HG03135 (cell line): Measurements from ENCODE around the gene NT5DC1.

Source experiments
- ATAC-seq: cut with Tn5 transposase; IDR thresholded peaks from one replicate; pipeline ENCODE4 v1.9.1; 2021; ENCODE audit warnings: mild to moderate bottlenecking, moderate library complexity; ENCODE audit not compliant: unreplicated experiment

NT5DC1 gene

GRCh38 chr6:116180375-116180774 is 79.7 kb downstream of the NT5DC1 start:
- ATAC-seq, result no peak

GRCh38 chr6:116189472-116189871 is 88.8 kb downstream of the NT5DC1 start:
- ATAC-seq, result no peak

GRCh38 chr6:116190550-116190949 is 89.9 kb downstream of the NT5DC1 start:
- ATAC-seq, result no peak

GRCh38 chr6:116191881-116192280 is 91.2 kb downstream of the NT5DC1 start:
- no peak for ATAC-seq

GRCh38 chr6:116192786-116193185 is 92.1 kb downstream of the NT5DC1 start:
- no peak for ATAC-seq

DNA sequence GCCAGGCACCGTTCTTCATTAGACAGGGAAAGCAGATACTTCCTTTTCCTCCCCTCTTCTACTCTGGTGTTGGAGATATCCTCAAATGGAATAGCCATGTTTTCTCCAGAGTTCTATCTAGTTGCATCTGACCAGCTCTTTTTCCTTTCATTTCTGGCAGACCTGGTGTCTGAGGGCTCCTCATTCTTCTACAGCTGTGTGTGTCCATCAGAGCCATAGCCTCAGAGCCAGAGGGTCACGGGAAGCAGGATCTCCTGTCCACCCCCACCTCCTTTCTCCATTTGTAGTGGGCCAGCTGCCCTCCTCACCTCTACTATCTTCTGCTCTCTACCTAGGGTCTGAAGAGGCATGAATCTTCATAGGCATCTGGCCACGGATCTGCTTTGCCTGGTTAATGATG is 96.2 kb downstream of the NT5DC1 start:
- ATAC-seq, result no peak

GRCh38 chr6:116200619-116201249 is 100.1 kb downstream of the NT5DC1 start:
- no peak for ATAC-seq

- no peak for ATAC-seq
Observed at GRCh38 chr6:116201538-116201937, 100.9 kb downstream of the NT5DC1 start.

- no peak for ATAC-seq
Observed at GRCh38 chr6:116205281-116205680, 104.6 kb downstream of the NT5DC1 start.

DNA sequence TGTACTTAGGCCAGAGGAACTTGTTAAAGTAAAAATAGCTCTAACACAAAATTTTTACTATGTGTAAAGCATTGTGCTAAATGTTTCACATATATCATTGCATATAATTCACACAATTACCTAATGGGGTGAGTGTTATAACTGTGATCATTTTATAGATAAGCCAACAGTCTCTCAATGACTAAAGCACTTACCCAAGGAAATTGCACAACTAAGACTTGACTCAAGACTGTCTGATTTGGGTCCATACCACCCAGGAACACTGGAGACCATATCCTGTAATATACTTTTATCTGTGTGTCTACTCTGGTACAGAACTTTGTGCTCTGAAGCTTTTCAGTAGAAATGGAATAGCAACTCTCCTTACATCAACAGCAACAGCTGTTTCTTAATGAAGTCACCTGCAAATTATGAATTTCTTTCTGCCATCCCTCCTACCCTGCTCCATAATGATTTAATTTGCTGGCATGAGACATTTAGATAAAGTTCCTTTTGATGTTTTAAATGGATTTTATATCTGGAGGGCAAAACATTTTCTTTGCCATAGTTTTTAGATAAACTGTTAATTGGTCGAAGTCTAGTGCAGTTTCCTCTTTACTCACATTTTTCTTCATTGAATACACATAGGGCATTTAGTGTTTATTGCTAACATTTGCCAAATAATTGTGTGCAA is 105.7 kb downstream of the NT5DC1 start:
- no peak for ATAC-seq

- ATAC-seq, result no peak
Observed at GRCh38 chr6:116208056-116208785, 107.6 kb downstream of the NT5DC1 start.

DNA sequence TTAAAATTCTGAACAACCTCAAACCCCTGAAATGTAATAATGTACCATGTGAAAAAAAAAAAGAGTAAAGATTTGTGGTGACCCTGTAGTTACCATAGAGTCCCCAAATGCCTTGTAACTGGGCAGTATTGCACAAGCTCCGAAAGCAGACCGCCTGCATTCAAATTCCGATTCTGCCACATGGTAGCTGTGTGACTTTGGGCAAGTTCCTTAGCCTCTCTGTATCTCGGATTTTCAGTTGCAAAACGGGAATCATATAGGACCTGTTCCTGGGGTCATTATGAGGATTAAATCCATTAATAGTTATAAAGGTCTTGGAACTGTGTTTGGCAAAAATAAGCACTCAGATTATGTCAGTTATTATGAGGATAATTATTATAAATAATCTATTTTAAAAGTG is 109.7 kb downstream of the NT5DC1 start:
- ATAC-seq, result no peak

- ATAC-seq, result no peak
Observed at GRCh38 chr6:116210750-116211425, 110.2 kb downstream of the NT5DC1 start.

GRCh38 chr6:116214681-116215080 is 114.0 kb downstream of the NT5DC1 start:
- ATAC-seq, result no peak

- ATAC-seq, result no peak
Observed at GRCh38 chr6:116215414-116215813, 114.8 kb downstream of the NT5DC1 start.

GRCh38 chr6:116217069-116217468 is 116.4 kb downstream of the NT5DC1 start:
- ATAC-seq, result peak; percentile 57

- no peak for ATAC-seq
Observed at GRCh38 chr6:116218172-116218633, 117.5 kb downstream of the NT5DC1 start.

DNA sequence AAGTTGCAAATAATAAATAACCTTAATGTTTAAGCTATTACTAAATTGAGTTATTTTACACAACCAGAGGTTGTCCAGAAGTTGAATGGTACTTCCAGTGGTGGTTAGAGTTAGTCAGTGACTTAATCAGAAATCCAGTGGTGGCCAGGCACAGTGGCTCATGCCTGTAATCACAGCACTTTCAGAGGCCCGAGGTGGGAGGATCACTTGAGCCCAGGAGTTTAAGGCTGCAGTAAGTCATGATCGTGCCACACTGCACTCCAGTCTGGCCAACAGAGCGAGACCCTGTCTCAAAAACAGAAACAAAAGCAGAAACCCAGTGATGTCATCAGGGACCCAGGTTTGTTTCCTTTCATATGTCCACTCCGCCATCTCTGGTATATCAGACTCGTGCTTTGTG is 118.2 kb downstream of the NT5DC1 start:
- ATAC-seq, result no peak

DNA sequence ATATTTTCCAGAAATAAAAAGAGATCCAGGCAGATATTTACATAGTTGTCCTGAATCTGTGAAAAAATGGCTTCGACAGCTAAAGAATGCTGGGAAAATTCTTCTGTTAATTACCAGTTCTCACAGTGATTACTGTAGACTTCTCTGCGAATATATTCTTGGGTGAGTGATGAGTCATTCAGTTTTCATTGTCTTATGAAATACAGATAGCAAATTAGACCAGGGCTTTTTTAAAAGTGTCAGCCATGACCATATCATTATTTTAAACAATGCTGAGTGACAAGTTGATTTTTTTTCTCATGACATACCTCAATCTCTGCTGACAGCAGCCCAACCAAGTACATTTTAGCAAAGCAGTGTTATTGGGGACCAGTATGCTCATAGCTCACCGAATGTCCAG is 120.4 kb downstream of the NT5DC1 start:
- ATAC-seq, result no peak

DNA sequence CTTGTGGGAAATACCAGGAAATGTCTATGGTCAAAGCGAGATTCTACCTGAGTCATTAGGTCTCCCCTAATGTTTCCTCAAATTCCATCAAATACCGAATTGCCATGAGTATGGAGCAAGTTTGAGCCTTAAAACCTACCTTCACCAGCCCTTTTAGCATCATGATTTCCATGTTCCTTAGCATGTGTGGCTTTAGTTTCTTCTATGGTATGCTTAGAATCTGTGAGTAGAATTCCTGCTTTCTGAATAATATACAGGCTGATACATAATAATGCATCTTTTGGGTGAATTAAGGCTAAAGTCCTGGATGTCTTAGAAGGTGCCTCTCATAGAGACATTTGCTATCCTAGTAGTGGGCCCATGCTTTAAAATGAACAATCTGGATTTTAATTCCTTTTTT is 121.3 kb downstream of the NT5DC1 start:
- no peak for ATAC-seq

DNA sequence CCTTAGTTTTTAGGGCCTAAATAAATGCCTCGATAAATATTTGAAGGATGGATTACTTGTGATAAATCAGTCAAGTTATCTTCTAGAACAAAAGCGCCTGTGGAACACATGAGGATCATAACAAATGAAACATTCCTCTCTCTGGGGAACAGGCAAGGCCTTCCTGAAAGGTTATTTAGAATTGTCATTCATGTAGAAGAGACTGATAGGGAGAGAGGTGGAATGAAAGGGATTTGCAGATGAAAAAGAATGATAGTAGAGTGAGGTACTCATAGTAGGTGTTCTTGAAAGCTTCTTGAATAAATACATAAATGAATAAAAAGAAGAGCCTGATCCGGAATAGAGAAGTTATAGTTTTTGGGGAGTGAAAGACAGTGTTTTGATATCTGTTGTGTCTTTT is 122.7 kb downstream of the NT5DC1 start:
- no peak for ATAC-seq
